HEK293 (cell line): ENCODE data around the gene SLC26A11.

Source experiments
- CTCF ChIA-PET: fragments of 350-600 bp; formaldehyde crosslinking; extraction: SDS; loops from one replicate; lab custom pipeline; 2021; ENCODE audit warnings: antibody characterized with exemption; lab: Yijun Ruan, JAX
- POLR2A ChIA-PET: fragments of 300-600 bp; formaldehyde crosslinking; extraction: SDS; loops from one replicate; lab custom pipeline; 2020; ENCODE audit warnings: antibody characterized with exemption, inconsistent platforms; lab: Yijun Ruan, JAX
- H3K27ac ChIP-seq: fragments of 200-500 bp; sonication (Bioruptor generic); 2 replicates; pipeline ENCODE4 v1.5.1; 2014; ENCODE audit warnings: low read depth, low read length, control low read depth, inconsistent platforms; ENCODE audit errors: extremely low read depth
- H3K36me3 ChIP-seq, 2 experiments: fragments of 200-500 bp in 1 of 2; sonication (Bioruptor generic) in 1 of 2; 1 replicate in 1 of 2; 2 replicates in 1 of 2; pipeline ENCODE4 v1.5.1; 2014 to 2017; ENCODE audit warnings: inconsistent platforms in 2 of 2, low read length in 2 of 2; ENCODE audit not compliant: control insufficient read depth in 2 of 2, insufficient read depth in 1 of 2
- H3K4me1 ChIP-seq: fragments of 200-500 bp; sonication (Bioruptor generic); 2 replicates; pipeline ENCODE4 v1.5.1; 2014; ENCODE audit warnings: mild to moderate bottlenecking, low read length, inconsistent platforms; ENCODE audit not compliant: control insufficient read depth, insufficient read depth
- H3K4me3 ChIP-seq: 2 replicates; pipeline ENCODE4 v1.5.1; 2011; ENCODE audit warnings: low read depth, mild to moderate bottlenecking, control low read depth, low read length, moderate library complexity
- H3K9me3 ChIP-seq: fragments of 200-500 bp; sonication (Bioruptor generic); 2 replicates; pipeline ENCODE4 v1.5.1; 2014; ENCODE audit warnings: low read depth, low read length, inconsistent platforms; ENCODE audit not compliant: control insufficient read depth, insufficient read depth
- BCL6B ChIP-seq: fragments of 450-650 bp; formaldehyde crosslinking; IDR thresholded peaks from 2 replicates; pipeline ENCODE4 v1.5.1; 2017; ENCODE audit warnings: missing biosample characterization, missing genetic modification characterization
- CTCF ChIP-seq: fragments of 450-650 bp; formaldehyde crosslinking; IDR thresholded peaks from 2 replicates; pipeline ENCODE4 v1.5.1; 2016; ENCODE audit warnings: missing biosample characterization, missing genetic modification characterization
- GLIS2 ChIP-seq: fragments of 450-650 bp; formaldehyde crosslinking; IDR thresholded peaks from 2 replicates; pipeline ENCODE4 v1.5.1; 2016; ENCODE audit warnings: missing biosample characterization, missing genetic modification characterization
- IKZF3 ChIP-seq: fragments of 450-650 bp; IDR thresholded peaks from 2 replicates; pipeline ENCODE4 v1.5.0; 2018; ENCODE audit warnings: missing biosample characterization, mild to moderate bottlenecking, missing genetic modification characterization, moderate library complexity
- KLF7 ChIP-seq: fragments of 450-650 bp; formaldehyde crosslinking; IDR thresholded peaks from 2 replicates; pipeline ENCODE4 v1.5.1; 2016; ENCODE audit warnings: missing biosample characterization, missing genetic modification characterization, borderline replicate concordance
- MZF1 ChIP-seq: fragments of 450-650 bp; formaldehyde crosslinking; IDR thresholded peaks from 2 replicates; pipeline ENCODE4 v1.5.1; 2017; ENCODE audit warnings: missing biosample characterization, missing genetic modification characterization, borderline replicate concordance
- SP3 ChIP-seq: fragments of 450-650 bp; formaldehyde crosslinking; IDR thresholded peaks from 2 replicates; pipeline ENCODE4 v1.5.1; 2016; ENCODE audit warnings: missing biosample characterization, missing genetic modification characterization
- ZBTB11 ChIP-seq: fragments of 450-650 bp; formaldehyde crosslinking; conservative IDR thresholded peaks from 2 replicates; pipeline ENCODE4 v1.5.1; 2016; ENCODE audit warnings: low read depth, missing biosample characterization, missing genetic modification characterization
- ZEB2 ChIP-seq: fragments of 450-650 bp; formaldehyde crosslinking; IDR thresholded peaks from 2 replicates; pipeline ENCODE4 v1.5.1; 2016; ENCODE audit warnings: missing biosample characterization, missing genetic modification characterization
- ZNF10 ChIP-seq: fragments of 450-650 bp; formaldehyde crosslinking; IDR thresholded peaks from 2 replicates; pipeline ENCODE4 v1.5.1; 2017; ENCODE audit warnings: missing biosample characterization, missing genetic modification characterization
- ZNF133 ChIP-seq: fragments of 450-650 bp; formaldehyde crosslinking; IDR thresholded peaks from 2 replicates; pipeline ENCODE4 v1.5.1; 2016; ENCODE audit warnings: missing biosample characterization, missing genetic modification characterization
- ZNF239 ChIP-seq: fragments of 450-650 bp; formaldehyde crosslinking; IDR thresholded peaks from 2 replicates; pipeline ENCODE4 v1.5.1; 2016; ENCODE audit warnings: missing biosample characterization, missing genetic modification characterization
- ZNF24 ChIP-seq: fragments of 450-650 bp; formaldehyde crosslinking; IDR thresholded peaks from 2 replicates; pipeline ENCODE4 v1.5.1; 2016; ENCODE audit warnings: missing biosample characterization, missing genetic modification characterization
- ZNF280C ChIP-seq: fragments of 450-650 bp; formaldehyde crosslinking; IDR thresholded peaks from 2 replicates; pipeline ENCODE4 v1.5.1; 2016; ENCODE audit warnings: missing biosample characterization, missing genetic modification characterization
- ZNF292 ChIP-seq: fragments of 450-650 bp; formaldehyde crosslinking; IDR thresholded peaks from 2 replicates; pipeline ENCODE4 v1.5.1; 2016; ENCODE audit warnings: low read depth, missing biosample characterization, missing genetic modification characterization, borderline replicate concordance
- ZNF501 ChIP-seq: fragments of 450-650 bp; formaldehyde crosslinking; IDR thresholded peaks from 2 replicates; pipeline ENCODE4 v1.5.1; 2016; ENCODE audit warnings: missing biosample characterization, missing genetic modification characterization
- ZNF596 ChIP-seq: fragments of 450-650 bp; IDR thresholded peaks from 2 replicates; pipeline ENCODE4 v1.5.0; 2018; ENCODE audit warnings: missing biosample characterization, mild to moderate bottlenecking, missing genetic modification characterization, moderate library complexity
- ZNF623 ChIP-seq: fragments of 450-650 bp; formaldehyde crosslinking; IDR thresholded peaks from 2 replicates; pipeline ENCODE4 v1.5.1; 2016; ENCODE audit warnings: missing biosample characterization, missing genetic modification characterization
- ZNF624 ChIP-seq: fragments of 450-650 bp; formaldehyde crosslinking; IDR thresholded peaks from 2 replicates; pipeline ENCODE4 v1.5.1; 2017; ENCODE audit warnings: missing biosample characterization, missing genetic modification characterization
- ZNF639 ChIP-seq: fragments of 450-650 bp; formaldehyde crosslinking; IDR thresholded peaks from 2 replicates; pipeline ENCODE4 v1.5.1; 2016; ENCODE audit warnings: missing biosample characterization, missing genetic modification characterization
- ZNF654 ChIP-seq: fragments of 450-650 bp; formaldehyde crosslinking; IDR thresholded peaks from 2 replicates; pipeline ENCODE4 v1.5.1; 2016; ENCODE audit warnings: low read depth, missing biosample characterization, missing genetic modification characterization
- ZNF791 ChIP-seq: fragments of 450-650 bp; formaldehyde crosslinking; IDR thresholded peaks from 2 replicates; pipeline ENCODE4 v1.5.1; 2016; ENCODE audit warnings: missing biosample characterization, missing genetic modification characterization
- ZSCAN16 ChIP-seq: fragments of 450-650 bp; formaldehyde crosslinking; IDR thresholded peaks from 2 replicates; pipeline ENCODE4 v1.5.1; 2016; ENCODE audit warnings: missing biosample characterization, missing genetic modification characterization

Gene SLC26A11

GRCh38 chr17:80195671-80196529 lies 24.3 kb upstream of the SLC26A11 start (continued):
- TF ChIP-seq ZBTB11 (tag by site-specific recombination) (no peak), ZNF292 (no peak), GLIS2 (tag by site-specific recombination) (no peak), SP3 (no peak), ZNF623 (tag by site-specific recombination) (no peak), ZEB2 (tag by site-specific recombination) (no peak), ZNF133 (tag by site-specific recombination) (no peak), ZNF24 (tag by site-specific recombination) (peak; percentile 56; the same call in 1 of the 2 replicates), ZNF654 (peak; percentile 82), ZNF624 (no peak), ZNF596 (no peak), CTCF (tag by site-specific recombination) (peak; percentile 76), BCL6B (tag by site-specific recombination) (no peak), ZNF791 (no peak), ZNF639 (tag by site-specific recombination) (no peak), IKZF3 (tag by site-specific recombination) (no peak), ZNF501 (tag by site-specific recombination) (0 out of 2 replicates have a peak, but pooled peaks have one; percentile 28), MZF1 (tag by site-specific recombination) (0 out of 2 replicates have a peak, but pooled peaks have one; percentile 33), ZNF10 (tag by site-specific recombination) (no peak)

- no peaks in the 10 kb centered on the region for H3K4me1 ChIP-seq
- H3K9me3 ChIP-seq: no peaks in the 10 kb centered on the region
- TF ChIP-seq ZNF239 (tag by site-specific recombination) (no peak), ZNF280C (tag by site-specific recombination) (no peak), KLF7 (tag by site-specific recombination) (no peak), ZSCAN16 (no peak)
- POLR2A ChIA-PET: interaction anchor here (0.6 kb wide), 1 partner anchor 49 kb away, joined by 5 read pairs; no protein-coding TSS in a partner anchor
- no peak overlapping the region for H3K4me3 ChIP-seq
- CTCF ChIA-PET: interaction anchor here (0.6 to 4.0 kb wide), 22 partner anchors 9 to 374 kb away, joined by 3 to 48 read pairs (median 3); no protein-coding TSS in a partner anchor
- no peak overlapping the region for H3K27ac ChIP-seq
- no peaks in the 10 kb centered on the region for H3K36me3 ChIP-seq
Observed at GRCh38 chr17:80196652-80197051, 23.6 kb upstream of the SLC26A11 start.
